ENCODE data around the gene SEMA3A. TPM values are rescaled to one million over a fixed set of nuclear protein-coding genes. Genes with fewer than 3 reads are reported as not detected.

SEMA3A gene
- total and polyA plus RNA-seq, 9 donors: 0.76 to 23.0 (median 2.2) TPM

DNA sequence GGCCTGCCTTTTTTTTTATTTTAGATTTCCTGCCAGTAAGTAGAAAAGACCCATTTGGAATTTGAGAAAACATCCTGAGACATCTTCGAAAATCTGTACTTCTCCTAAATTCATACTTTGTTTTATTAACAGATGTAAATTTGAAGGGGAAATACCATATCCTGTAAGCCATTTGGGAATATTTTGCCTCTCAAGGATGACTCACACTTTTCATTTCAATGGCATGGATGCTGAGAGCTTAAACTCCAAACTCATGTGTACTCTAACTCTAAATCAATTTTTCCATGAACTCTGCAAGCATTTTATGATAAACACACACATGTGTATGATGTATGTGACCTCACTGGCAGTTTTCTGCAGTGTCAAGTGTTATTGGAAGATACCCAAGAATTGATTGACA lies 89.0 kb downstream of the SEMA3A start:
- intact Hi-C loops (cut with DNase I): no loop called here
- no peak overlapping the region for H3K27ac ChIP-seq
- 9 to 16% (median 10%) methylated on average over 1 of the region's 1 CpG for WGBS, 3 donors
- no peaks in the 10 kb centered on the region for H3K4me1 ChIP-seq (ENCODE audit: insufficient read depth)
- H3K9me3 ChIP-seq: no peaks in the 10 kb centered on the region
- no peak for TF ChIP-seq EP300 (IDR thresholded peaks at IDR 0.05)
- TF ChIP-seq POLR2A (IDR thresholded peaks at IDR 0.05): no peak
- TF ChIP-seq, protein P1, sequence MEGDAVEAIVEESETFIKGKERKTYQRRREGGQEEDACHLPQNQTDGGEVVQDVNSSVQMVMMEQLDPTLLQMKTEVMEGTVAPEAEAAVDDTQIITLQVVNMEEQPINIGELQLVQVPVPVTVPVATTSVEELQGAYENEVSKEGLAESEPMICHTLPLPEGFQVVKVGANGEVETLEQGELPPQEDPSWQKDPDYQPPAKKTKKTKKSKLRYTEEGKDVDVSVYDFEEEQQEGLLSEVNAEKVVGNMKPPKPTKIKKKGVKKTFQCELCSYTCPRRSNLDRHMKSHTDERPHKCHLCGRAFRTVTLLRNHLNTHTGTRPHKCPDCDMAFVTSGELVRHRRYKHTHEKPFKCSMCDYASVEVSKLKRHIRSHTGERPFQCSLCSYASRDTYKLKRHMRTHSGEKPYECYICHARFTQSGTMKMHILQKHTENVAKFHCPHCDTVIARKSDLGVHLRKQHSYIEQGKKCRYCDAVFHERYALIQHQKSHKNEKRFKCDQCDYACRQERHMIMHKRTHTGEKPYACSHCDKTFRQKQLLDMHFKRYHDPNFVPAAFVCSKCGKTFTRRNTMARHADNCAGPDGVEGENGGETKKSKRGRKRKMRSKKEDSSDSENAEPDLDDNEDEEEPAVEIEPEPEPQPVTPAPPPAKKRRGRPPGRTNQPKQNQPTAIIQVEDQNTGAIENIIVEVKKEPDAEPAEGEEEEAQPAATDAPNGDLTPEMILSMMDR (IDR thresholded peaks at IDR 0.05): no peak
- no peak overlapping the region for H3K4me3 ChIP-seq
- DNase-seq: no peak
- no peaks in the 10 kb centered on the region for H3K36me3 ChIP-seq
- no peaks in the 10 kb centered on the region for H3K27me3 ChIP-seq

DNA sequence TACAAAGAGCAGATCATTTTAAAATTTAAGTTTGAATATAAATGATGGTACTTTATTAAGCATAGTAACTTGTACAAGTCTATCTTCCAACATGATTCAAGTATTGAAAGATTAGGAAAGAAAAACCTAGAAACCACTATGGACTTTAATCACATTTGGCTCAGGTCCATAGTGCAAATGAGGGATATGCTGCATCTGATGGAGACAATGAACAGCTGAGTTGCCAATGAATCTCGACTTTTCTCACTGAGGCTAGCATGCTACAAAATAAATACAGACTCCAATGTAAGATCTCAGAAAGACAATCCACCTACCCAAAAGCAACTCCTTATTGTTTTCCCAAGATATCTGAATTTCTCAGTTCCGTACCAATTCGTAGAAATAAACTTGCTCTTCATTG lies 89.8 kb downstream of the SEMA3A start:
- WGBS, 3 donors: 72 to 79% (median 78%) methylated on average over 3 of the region's 3 CpGs
- intact Hi-C loops (cut with DNase I): no loop called here
- Histone ChIP-seq H3K4me1 (ENCODE audit: insufficient read depth) (no peaks in the 10 kb centered on the region), H3K4me3 (no peak overlapping the region), H3K27ac (no peak overlapping the region), H3K27me3 (no peaks in the 10 kb centered on the region), H3K9me3 (no peaks in the 10 kb centered on the region), H3K36me3 (no peaks in the 10 kb centered on the region)
- DNase-seq: no peak
- no peak for TF ChIP-seq EP300 (IDR thresholded peaks at IDR 0.05)
- TF ChIP-seq, protein P1 (IDR thresholded peaks at IDR 0.05): no peak
- TF ChIP-seq POLR2A (IDR thresholded peaks at IDR 0.05): no peak

DNA sequence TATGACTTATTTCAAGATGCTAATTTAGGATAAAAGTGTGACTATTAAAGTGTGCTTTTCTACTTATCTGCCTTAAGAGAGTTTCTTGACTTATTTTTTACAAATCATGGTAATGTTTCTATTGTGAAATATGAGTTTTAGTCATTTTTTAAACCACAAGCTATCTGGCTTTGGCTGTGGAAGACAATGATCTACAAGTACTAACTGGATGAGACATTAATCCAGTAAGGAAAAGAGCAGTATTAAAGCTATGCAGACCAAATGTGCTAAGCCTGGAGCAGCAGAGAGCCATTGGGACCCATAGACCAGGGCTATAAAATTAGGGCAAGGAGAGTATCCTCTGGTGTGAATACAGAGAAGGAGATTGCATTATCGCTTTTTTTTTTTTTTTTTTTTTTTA lies 92.4 kb downstream of the SEMA3A start:
- intact Hi-C loops (cut with DNase I): no loop called here
- 93 to 97% (median 96%) methylated on average over 1 of the region's 1 CpG for WGBS, 3 donors

DNA sequence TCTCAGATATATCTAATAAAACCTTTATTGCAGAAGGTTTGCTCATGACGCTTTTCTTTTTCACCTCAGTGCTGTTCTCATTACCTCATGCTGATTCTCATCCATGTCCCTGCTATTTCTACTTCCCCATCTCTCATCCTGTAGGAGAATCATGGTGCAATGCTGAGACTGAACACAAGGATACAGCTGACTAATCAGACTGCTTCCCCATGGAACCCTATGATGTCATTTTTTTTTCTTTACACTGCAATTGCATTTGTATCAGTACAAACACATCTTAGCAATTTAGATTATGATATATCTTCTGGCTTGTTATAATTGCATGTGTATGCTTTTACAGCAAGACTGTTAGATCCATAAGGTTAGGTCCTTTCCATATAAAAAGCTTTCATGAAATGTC lies 93.7 kb downstream of the SEMA3A start:
- intact Hi-C loops (cut with DNase I): no loop called here
- TF ChIP-seq, protein P1 (IDR thresholded peaks at IDR 0.05): no peak
- Histone ChIP-seq H3K4me3 (no peak overlapping the region), H3K9me3 (no peaks in the 10 kb centered on the region), H3K4me1 (ENCODE audit: insufficient read depth) (no peaks in the 10 kb centered on the region), H3K36me3 (no peaks in the 10 kb centered on the region), H3K27me3 (no peaks in the 10 kb centered on the region), H3K27ac (no peak overlapping the region)
- DNase-seq: no peak
- WGBS, 3 donors: 83 to 89% (median 85%) methylated on average over 1 of the region's 1 CpG

More for the DNA sequence above, 92.4 kb downstream of the SEMA3A start:
- no peaks in the 10 kb centered on the region for H3K4me1 ChIP-seq (ENCODE audit: insufficient read depth)
- TF ChIP-seq POLR2A (IDR thresholded peaks at IDR 0.05) (no peak), EP300 (IDR thresholded peaks at IDR 0.05) (no peak)
- TF ChIP-seq, protein P1 (IDR thresholded peaks at IDR 0.05): no peak
- no peak overlapping the region for H3K4me3 ChIP-seq
- H3K27me3 ChIP-seq: no peaks in the 10 kb centered on the region
- H3K27ac ChIP-seq: no peak overlapping the region
- DNase-seq: no peak
- no peaks in the 10 kb centered on the region for H3K36me3 ChIP-seq
- H3K9me3 ChIP-seq: no peaks in the 10 kb centered on the region

DNA sequence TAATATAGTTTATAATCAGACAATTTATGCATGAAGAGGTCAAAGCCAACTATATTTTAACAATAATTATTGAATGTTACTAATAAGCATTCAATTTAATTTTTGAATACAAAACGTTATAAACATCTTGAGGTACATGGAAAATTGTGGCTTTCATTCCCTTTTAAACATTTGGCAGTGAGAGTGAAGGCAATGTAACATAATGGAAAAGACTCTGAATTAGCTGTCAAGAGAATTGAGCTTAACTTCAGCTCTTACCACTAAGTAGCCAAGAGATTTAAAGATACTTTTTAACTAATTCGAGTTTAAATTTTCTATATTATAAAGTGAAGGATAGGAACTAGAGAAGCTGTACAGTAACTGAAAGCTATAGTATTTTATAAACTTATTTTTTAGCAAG lies 98.6 kb downstream of the SEMA3A start:
- Histone ChIP-seq H3K4me1 (ENCODE audit: insufficient read depth) (no peaks in the 10 kb centered on the region), H3K9me3 (no peaks in the 10 kb centered on the region), H3K27me3 (no peaks in the 10 kb centered on the region), H3K36me3 (no peaks in the 10 kb centered on the region), H3K27ac (no peak overlapping the region), H3K4me3 (no peak overlapping the region)
- no peak for TF ChIP-seq POLR2A (IDR thresholded peaks at IDR 0.05)
- TF ChIP-seq, protein P1 (IDR thresholded peaks at IDR 0.05): no peak
- TF ChIP-seq EP300 (IDR thresholded peaks at IDR 0.05): no peak
- 51 to 64% (median 54%) methylated on average over 2 of the region's 2 CpGs for WGBS, 3 donors
- no peak for DNase-seq
- intact Hi-C loops (cut with DNase I): no loop called here

Data from ovary (tissue), 9 donors.